SU-DHL-6 (cell line): ENCODE data around the gene BOD1L2.

Experiments used
- H2AFZ ChIP-seq: fragments of 200-600 bp; sonication (generic); 2 replicates; pipeline ENCODE4 v1.6.1; 2014; ENCODE audit warnings: low read depth, mild to moderate bottlenecking, moderate library complexity, mixed read lengths, antibody characterized with exemption, low read length; ENCODE audit not compliant: severe bottlenecking
- H3F3A ChIP-seq: fragments of 200-600 bp; shearing (Covaris generic); 2 replicates; pipeline ENCODE4 v1.6.0; 2016; ENCODE audit warnings: antibody characterized with exemption, mild to moderate bottlenecking; ENCODE audit not compliant: insufficient read depth
- H3K27ac ChIP-seq: fragments of 200-600 bp; sonication (generic); 2 replicates; pipeline ENCODE4 v1.5.1; 2016; ENCODE audit warnings: low read depth, mild to moderate bottlenecking, low read length, moderate library complexity, mixed read lengths
- H3K27me3 ChIP-seq: fragments of 200-600 bp; sonication (generic), shearing (Covaris generic); 2 replicates; pipeline ENCODE4 v1.6.0; 2014; ENCODE audit warnings: mild to moderate bottlenecking, low read length
- H3K36me3 ChIP-seq: fragments of 200-600 bp; sonication (generic); 2 replicates; pipeline ENCODE4 v1.6.1; 2014; ENCODE audit warnings: mild to moderate bottlenecking, low read length, mixed read lengths
- H3K4me2 ChIP-seq: fragments of 300-600, 200-600 bp; shearing (Covaris generic), sonication (generic); 2 replicates; pipeline ENCODE4 v1.6.0; 2014; ENCODE audit warnings: low read length, low read depth, mild to moderate bottlenecking; ENCODE audit not compliant: poor library complexity, severe bottlenecking
- H3K4me3 ChIP-seq: fragments of 200-600 bp; sonication (generic); 2 replicates; pipeline ENCODE4 v1.5.1; 2014; ENCODE audit warnings: antibody characterized with exemption, low read length, mild to moderate bottlenecking, mixed read lengths; ENCODE audit not compliant: insufficient read depth, poor library complexity, severe bottlenecking
- H3K79me2 ChIP-seq: fragments of 200-600 bp; sonication (generic); 2 replicates; pipeline ENCODE4 v1.6.1; 2014; ENCODE audit warnings: mild to moderate bottlenecking, low read length, moderate library complexity; ENCODE audit not compliant: insufficient read depth
- H3K9ac ChIP-seq: fragments of 200-600 bp; sonication (generic); 2 replicates; pipeline ENCODE4 v1.7.0; 2014; ENCODE audit warnings: mild to moderate bottlenecking, low read length
- H3K9me2 ChIP-seq: fragments of 200-600 bp; sonication (generic); replicated peaks from 2 replicates; pipeline ENCODE4 v1.6.1; 2014; ENCODE audit warnings: low read length; ENCODE audit not compliant: insufficient read depth
- H3K9me3 ChIP-seq: fragments of 200-600 bp; sonication (generic); 2 replicates; pipeline ENCODE4 v1.6.1; 2014; ENCODE audit warnings: low read length, mixed read lengths; ENCODE audit not compliant: insufficient read depth
- H4K20me1 ChIP-seq: fragments of 200-600 bp; sonication (generic); 2 replicates; pipeline ENCODE4 v1.6.1; 2014; ENCODE audit warnings: low read depth, mild to moderate bottlenecking, antibody characterized with exemption, low read length, moderate library complexity, mixed read lengths
- CTCF ChIP-seq: fragments of 200-600 bp; sonication (generic); IDR thresholded peaks from one replicate; pipeline ENCODE4 v1.5.1; 2017; ENCODE audit warnings: antibody characterized with exemption, mild to moderate bottlenecking, low read length, moderate library complexity; ENCODE audit not compliant: insufficient read depth, poor library complexity, severe bottlenecking
- EZH2phosphoT487 ChIP-seq: fragments of 200-600 bp; sonication (generic), shearing (Covaris generic); conservative IDR thresholded peaks from 2 replicates; pipeline ENCODE4 v1.6.1; 2018; ENCODE audit warnings: mild to moderate bottlenecking, antibody characterized with exemption, low read length, moderate library complexity, mixed read lengths

The BOD1L2 gene

GRCh38 chr18:57142324-57142723 is 4.6 kb upstream of the BOD1L2 start:
- no peaks in the 10 kb centered on the region for H3K9me2 ChIP-seq
- no peaks in the 10 kb centered on the region for H3K27me3 ChIP-seq
- no peaks in the 10 kb centered on the region for H3F3A ChIP-seq
- TF ChIP-seq CTCF, result no peak
- no peak for TF ChIP-seq EZH2phosphoT487
- H3K79me2 ChIP-seq, result no peaks in the 10 kb centered on the region
- no peak overlapping the region for H3K4me3 ChIP-seq
- no peak overlapping the region for H2AFZ ChIP-seq
- H3K4me2 ChIP-seq, result no peak overlapping the region
- no peaks in the 10 kb centered on the region for H4K20me1 ChIP-seq
- no peaks in the 10 kb centered on the region for H3K9me3 ChIP-seq
- no peak overlapping the region for H3K27ac ChIP-seq
- no peaks in the 10 kb centered on the region for H3K36me3 ChIP-seq
- no peak overlapping the region for H3K9ac ChIP-seq

DNA sequence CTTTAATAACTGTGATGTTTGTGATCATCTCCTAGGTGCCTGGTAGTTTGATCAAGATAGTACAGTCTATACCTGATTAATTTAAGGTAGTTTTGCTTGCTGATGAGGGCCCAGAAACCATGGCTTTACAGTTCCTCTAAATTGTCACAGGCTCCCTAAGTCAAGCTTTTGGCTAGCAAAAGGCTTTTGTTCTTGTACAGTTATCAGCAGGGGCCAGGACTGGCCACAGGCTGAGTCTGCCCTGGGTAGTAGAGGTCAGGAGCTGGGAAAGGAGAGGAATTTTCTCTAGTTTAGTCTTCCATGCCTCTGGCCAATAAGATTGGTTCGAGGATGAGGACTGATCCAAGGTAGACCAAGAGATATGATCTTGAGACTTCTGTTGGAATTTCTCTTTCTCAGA is 3.6 kb upstream of the BOD1L2 start:
- Histone ChIP-seq H3K79me2 (no peaks in the 10 kb centered on the region), H3K27ac (no peak overlapping the region), H3K36me3 (no peaks in the 10 kb centered on the region), H3K9ac (no peak overlapping the region), H3K4me2 (no peak overlapping the region), H2AFZ (no peak overlapping the region), H3F3A (no peaks in the 10 kb centered on the region), H3K9me3 (no peaks in the 10 kb centered on the region), H3K27me3 (no peaks in the 10 kb centered on the region), H3K9me2 (no peaks in the 10 kb centered on the region), H3K4me3 (no peak overlapping the region), H4K20me1 (no peaks in the 10 kb centered on the region)
- no peak for TF ChIP-seq EZH2phosphoT487
- TF ChIP-seq CTCF, result no peak

- no peak overlapping the region for H3K4me2 ChIP-seq
- no peaks in the 10 kb centered on the region for H3K79me2 ChIP-seq
- no peaks in the 10 kb centered on the region for H3K9me2 ChIP-seq
- no peak overlapping the region for H3K4me3 ChIP-seq
- H2AFZ ChIP-seq, result no peak overlapping the region
- no peaks in the 10 kb centered on the region for H3F3A ChIP-seq
- no peaks in the 10 kb centered on the region for H3K9me3 ChIP-seq
- no peak for TF ChIP-seq CTCF
- H3K36me3 ChIP-seq, result no peaks in the 10 kb centered on the region
- no peak overlapping the region for H3K27ac ChIP-seq
- no peaks in the 10 kb centered on the region for H3K27me3 ChIP-seq
- H3K9ac ChIP-seq, result no peak overlapping the region
- no peaks in the 10 kb centered on the region for H4K20me1 ChIP-seq
Observed at GRCh38 chr18:57148263-57148662, 1.4 kb downstream of the BOD1L2 start.

GRCh38 chr18:57149051-57149450 is 2.2 kb downstream of the BOD1L2 start:
- Histone ChIP-seq H3K9me2 (no peaks in the 10 kb centered on the region), H3K9me3 (no peaks in the 10 kb centered on the region), H3K27me3 (no peaks in the 10 kb centered on the region), H3K27ac (no peak overlapping the region), H2AFZ (no peak overlapping the region), H3K4me2 (no peak overlapping the region), H3K9ac (no peak overlapping the region), H3K36me3 (no peaks in the 10 kb centered on the region), H3K79me2 (no peaks in the 10 kb centered on the region), H4K20me1 (no peaks in the 10 kb centered on the region), H3F3A (no peaks in the 10 kb centered on the region), H3K4me3 (no peak overlapping the region)
- TF ChIP-seq CTCF, result no peak
- TF ChIP-seq EZH2phosphoT487, result no peak
